PFSK-1 (cell line): ENCODE results near the gene EVC2.

Experiments used
- POLR2AphosphoS5 ChIP-seq: IDR thresholded peaks from 2 replicates; pipeline ENCODE4 v1.6.1; 2012; ENCODE audit warnings: low read depth, mild to moderate bottlenecking, control low read depth, low read length, moderate library complexity
- SIN3A ChIP-seq: IDR thresholded peaks from 2 replicates; pipeline ENCODE4 v1.6.1; 2012; ENCODE audit warnings: mild to moderate bottlenecking, low read length, moderate library complexity, borderline replicate concordance; ENCODE audit not compliant: insufficient read depth

DNA sequence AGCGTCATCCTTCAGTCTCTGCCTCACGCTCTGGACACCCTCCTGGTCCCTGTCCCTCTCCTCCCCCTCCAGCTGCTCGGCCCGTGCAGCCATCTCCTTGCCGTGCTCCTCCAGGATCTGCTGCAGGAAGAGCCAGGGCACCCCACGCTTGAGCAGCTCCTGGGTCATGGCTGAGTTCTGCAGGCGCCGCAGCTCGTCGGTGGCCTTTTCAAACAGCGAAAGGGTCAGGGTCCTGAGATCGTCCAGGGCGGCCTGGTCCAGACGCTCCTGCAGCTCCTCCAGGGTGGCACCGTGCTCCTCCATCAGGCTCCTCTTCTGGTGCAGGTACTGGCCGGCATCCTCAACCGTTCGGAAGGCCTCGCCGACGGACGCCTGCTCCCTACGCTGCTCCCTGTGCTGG, 85.8 kb downstream of the EVC2 start:
- no peak for TF ChIP-seq POLR2AphosphoS5
- TF ChIP-seq SIN3A = no peak
